GM12873 (cell line): ENCODE results near the gene KCNK1.

Experiments used
- TF ChIP-seq, protein P1 (sequence below): IDR thresholded peaks from 2 replicates; pipeline ENCODE4 v1.5.1; 2012; ENCODE audit warnings: low read depth, mild to moderate bottlenecking, moderate library complexity, low read length, control low read depth; ENCODE audit not compliant: insufficient read depth; ENCODE audit errors: missing control alignments

Gene KCNK1

DNA sequence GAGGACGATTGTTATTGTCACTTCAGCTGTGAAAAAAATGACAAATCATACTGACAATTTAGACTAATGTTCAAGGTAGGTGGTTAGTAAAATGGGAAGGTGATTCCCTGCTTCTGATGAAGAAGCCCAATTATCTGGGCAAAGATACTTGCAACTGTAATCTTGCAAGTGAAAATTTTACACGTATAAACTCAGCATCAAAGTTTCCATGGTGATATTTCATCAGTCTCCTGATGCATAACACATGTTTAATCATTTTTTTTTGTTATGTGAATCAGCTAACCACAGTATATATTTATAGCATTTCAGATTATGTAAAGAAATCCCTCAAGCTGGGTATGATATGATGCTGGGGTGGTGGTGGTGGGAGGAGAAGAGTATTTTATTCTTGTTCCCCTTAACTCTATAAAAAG is 16.4 kb upstream of the KCNK1 start:
- TF ChIP-seq, protein P1, sequence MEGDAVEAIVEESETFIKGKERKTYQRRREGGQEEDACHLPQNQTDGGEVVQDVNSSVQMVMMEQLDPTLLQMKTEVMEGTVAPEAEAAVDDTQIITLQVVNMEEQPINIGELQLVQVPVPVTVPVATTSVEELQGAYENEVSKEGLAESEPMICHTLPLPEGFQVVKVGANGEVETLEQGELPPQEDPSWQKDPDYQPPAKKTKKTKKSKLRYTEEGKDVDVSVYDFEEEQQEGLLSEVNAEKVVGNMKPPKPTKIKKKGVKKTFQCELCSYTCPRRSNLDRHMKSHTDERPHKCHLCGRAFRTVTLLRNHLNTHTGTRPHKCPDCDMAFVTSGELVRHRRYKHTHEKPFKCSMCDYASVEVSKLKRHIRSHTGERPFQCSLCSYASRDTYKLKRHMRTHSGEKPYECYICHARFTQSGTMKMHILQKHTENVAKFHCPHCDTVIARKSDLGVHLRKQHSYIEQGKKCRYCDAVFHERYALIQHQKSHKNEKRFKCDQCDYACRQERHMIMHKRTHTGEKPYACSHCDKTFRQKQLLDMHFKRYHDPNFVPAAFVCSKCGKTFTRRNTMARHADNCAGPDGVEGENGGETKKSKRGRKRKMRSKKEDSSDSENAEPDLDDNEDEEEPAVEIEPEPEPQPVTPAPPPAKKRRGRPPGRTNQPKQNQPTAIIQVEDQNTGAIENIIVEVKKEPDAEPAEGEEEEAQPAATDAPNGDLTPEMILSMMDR: no peak

DNA sequence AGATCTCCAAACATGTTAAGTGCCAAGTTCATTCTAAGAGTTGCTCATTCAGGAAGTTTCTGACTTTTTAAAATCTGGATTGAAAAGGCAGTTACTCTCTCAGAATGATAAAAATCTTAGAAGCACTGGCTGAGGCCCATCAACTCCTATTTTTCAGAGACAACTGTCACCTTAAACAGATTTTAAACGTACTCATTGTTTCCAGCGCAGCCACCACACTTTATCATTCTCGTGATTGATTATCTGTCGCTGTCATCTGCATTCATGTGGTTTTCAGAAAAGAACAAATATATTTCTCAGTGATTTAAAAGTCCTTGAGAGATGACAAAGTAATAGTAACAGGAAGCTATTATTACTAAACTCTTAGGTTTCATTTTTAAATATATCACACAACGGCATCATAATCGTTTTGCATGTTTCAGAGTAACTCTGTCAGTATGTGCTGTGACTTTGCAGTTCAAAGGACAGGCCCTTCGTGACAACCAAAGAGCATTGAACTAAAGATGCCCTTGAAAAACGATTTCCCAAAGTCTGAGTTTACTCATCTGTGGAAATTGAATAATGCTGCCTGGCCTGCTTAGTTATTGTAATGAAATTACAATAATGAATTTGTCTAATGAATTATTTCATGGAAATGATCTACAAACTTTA is 14.9 kb upstream of the KCNK1 start:
- TF ChIP-seq, protein P1: no peak

DNA sequence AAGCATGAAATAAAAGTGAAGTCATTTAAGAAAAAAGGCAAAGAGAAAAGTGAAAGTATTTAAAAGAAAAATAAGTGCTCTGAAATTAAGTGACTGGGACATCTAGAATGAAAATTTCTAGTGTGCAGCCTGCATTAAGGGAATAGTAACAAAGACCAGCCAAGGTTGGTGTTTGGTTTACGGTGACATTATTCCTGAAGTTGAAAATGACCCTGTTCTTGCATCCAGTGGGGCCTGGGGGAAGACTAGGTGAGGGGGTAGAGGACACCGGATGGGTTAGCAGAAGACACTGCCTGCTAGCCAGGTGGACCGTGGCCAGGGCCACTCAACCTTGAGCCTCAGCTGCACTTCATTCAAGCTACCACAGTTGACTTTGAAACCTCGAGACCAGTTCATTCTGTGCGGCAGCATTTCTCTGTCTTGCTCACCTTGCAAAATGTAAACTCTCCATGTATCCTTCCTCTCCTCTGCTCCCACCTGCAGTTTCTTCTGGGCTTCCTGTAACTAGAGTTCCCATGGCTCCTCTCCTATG is 14.3 kb upstream of the KCNK1 start:
- TF ChIP-seq, protein P1: no peak

DNA sequence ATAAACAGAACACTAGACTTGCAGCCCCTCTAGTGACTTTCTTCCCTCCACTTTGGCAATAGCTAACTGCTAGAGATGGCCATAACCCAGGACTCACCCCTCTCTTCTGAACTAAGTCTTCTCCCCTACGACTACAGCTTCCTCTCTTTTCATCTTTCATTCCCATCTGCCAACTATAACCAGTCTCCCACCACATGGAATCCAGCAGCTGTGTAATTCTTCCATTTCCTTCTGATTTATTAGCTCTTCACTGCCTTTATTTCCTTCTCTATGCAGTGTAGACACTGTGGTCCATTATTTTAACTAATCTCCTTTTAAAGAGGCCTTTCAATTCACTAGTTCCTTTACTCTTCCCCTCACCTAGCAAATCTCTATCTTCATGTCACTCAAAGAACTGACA is 13.4 kb upstream of the KCNK1 start:
- TF ChIP-seq, protein P1: no peak

DNA sequence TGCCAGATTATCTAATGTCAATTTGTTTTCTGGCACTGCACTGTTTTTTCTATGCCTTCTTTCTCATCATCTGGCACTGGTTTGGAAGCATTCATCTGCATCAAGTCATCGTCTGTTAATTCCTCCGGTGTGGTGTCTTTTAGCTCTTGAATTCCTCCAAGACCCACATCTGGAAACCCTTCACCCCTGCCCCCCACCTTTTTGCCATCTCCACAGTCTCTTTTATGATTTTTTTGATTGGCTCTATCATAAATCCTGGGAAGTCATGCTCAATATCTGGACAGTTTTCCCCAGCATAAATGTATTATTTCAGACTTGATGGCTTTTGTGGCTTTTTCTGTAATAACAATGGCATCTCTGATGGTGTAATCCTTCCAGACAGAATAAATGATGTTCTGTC is 10.4 kb upstream of the KCNK1 start:
- TF ChIP-seq, protein P1: no peak

DNA sequence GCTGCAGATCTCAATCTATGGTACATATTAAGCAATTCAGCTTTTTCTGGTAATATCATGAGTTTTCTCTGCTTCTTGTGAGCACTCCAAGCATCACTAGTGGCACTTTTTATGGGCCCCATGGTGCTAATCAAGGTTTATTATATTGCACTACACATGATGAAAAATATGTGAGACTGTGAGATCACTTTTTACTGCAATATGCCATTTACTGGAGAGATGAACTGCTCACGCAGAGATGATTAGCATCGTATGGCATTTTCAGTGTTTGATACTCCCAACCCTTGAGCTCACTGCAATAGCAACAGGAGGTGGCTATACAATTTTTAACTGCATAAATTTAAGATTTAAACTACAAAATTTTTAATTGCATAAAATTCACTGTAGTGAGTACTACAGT is 8.7 kb upstream of the KCNK1 start:
- TF ChIP-seq, protein P1: no peak

DNA sequence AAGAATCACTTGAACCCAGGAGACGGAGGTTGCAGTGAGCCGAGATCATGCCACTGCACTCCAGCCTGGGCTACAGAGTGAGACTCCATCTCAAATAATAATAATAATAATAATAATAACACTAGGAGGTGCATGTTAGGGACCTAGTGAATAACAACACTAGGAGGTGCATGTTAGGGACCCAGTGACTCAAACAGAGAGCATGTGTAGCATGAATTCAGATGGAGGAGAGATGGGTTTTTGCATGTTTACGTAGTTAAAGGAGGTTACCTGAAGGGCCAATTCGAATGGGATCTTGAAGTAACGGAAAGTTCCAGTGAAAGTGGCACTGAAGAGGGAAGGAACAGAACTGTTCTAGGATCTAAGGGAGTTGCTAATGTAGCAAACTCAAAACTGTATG is 7.1 kb upstream of the KCNK1 start:
- TF ChIP-seq, protein P1: no peak
